GM19372 (cell line): ENCODE results near the gene GRAP2.
"Not testable (repeated sequence)": the region's sequence is repeated elsewhere in the genome, so short reads cannot be mapped to it uniquely, and the experiment has no call there.

Experiments
- ATAC-seq: cut with Tn5 transposase; IDR thresholded peaks from one replicate; pipeline ENCODE4 v1.9.1; 2021; ENCODE audit warnings: mild to moderate bottlenecking, low read depth, moderate library complexity; ENCODE audit not compliant: unreplicated experiment

Gene GRAP2

GRCh38 chr22:39900306-39901227 lies at the start of gene GRAP2:
TSS of gene GRAP2 (plus strand) at chr22:39901084. CDS start at chr22:39947107, 46,023 bp downstream.
- peak; percentile 52 for ATAC-seq

DNA sequence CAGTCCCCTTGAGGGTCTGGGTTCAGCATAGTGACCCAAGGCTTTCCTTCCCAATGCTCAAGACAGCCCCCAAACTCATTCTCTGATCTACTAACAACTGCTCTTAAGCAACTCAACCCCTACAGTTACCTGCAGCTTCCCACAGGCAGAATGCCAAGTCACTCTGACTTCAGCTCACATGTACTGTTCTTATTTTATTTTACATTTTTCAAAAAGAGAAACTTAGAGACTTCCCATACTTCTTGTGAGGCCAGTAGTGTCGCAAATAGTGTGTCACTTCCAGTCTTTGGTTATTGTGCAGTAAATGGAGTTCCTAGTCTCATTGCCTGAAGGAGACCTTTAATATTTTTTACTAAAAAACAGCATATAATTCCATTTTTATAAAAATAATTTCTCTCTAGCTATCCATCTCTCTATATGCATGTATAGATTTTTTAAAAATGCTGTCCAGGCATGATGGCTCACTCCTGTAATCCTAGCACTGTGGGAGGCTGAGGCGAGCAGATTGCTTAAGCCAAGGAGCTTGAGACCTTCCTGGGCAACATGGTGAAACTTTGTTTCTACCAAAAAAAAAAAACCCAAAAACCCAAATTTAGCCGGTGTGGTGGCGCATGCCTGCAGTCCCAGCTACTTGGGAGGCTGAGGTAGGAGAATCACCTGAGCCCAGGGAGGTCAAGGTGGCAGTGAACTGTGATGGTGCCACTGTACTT lies 49.1 kb upstream of the GRAP2 start:
- no peak for ATAC-seq

- ATAC-seq: no peak
Observed at GRCh38 chr22:39852799-39853198, 48.1 kb upstream of the GRAP2 start.

- no peak for ATAC-seq
Observed at GRCh38 chr22:39856588-39856987, 44.3 kb upstream of the GRAP2 start.

DNA sequence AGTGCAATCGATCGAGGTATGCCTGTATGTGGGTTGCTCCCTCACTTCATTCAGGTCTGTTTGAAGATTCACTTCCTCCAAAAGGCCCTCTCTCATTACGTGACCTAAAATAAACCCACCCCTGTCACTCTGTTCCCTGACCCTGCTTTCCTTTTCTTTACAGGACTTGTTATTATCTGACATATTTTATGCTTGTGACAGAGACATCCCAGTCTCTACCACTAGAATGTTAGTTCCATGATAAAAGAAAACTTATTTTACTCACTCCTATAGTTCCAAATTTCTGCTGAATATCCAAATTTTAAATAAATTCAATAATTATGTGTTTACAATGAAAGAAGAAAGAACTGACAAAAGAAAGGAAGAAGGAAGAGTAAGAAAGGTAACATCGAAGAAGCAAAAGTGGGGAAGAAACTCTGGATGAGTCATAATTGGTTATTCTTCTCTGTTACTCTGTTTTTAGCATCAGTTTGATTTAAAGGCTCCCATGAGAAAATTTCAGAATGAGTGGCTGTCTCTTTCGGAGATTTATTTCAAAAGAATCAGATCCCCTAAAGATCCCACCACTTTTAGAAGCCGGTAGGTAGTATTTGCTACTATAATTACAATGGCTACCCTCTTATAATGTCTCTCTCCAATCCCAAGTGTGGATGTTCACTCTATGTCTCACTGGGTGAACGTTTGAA lies 40.8 kb upstream of the GRAP2 start:
- ATAC-seq: no peak

DNA sequence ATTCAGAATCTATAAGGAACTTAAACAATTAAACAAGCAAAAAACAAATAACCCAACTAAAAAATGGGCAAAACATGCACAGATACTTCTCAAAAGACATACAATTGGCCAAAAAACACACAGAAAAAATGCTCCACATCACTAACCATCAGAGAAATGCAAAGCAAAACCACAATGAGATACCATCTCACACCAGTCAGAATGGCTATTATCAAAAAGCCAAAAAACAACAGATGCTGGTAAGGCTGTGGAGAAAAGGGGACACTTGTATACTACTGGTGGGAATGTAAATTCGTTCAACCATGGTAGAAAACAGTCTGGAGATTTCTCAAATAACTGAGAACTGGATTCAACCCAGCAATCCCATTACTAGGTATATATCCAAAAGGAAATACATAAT lies 32.1 kb upstream of the GRAP2 start:
- no peak for ATAC-seq

DNA sequence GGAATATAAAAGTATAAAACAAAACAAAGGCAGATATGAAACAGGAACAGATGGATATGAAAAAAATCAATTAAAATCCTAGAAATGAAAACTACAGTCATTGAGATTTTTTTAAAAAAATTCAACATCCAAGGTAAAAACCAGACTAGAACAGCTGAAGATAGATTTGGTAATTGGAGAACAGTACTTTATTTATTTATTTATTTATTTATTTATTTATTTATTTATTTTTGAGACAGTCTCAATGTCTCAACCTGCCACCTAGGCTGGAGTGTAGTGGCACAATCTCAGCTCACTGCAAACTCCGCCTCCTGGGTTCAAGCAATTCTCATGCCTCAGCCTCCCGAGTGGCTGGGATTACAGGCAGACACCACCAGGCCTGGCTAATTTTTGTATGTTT lies 31.1 kb upstream of the GRAP2 start:
- ATAC-seq: not testable (repeated sequence)

GRCh38 chr22:39871008-39871798 lies 29.7 kb upstream of the GRAP2 start:
- ATAC-seq: no peak

DNA sequence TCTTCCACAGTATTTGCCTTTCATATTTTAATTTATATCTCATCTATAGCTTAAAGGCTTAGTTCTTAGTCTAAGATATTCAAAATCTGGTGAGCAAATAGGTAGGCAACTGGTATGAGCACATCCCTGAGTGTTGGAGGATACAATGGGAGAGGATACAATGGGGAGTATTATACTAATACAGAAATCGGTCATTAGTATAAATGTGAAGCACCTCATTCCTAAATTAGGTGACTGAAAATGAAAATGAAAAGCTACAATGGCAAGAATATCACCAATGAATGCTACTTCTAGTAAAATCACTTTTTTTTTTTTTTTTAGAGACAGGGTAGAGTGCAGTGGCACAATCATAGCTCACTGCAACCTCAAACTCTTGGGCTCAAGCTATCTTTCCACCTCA lies 28.3 kb upstream of the GRAP2 start:
- ATAC-seq: no peak

DNA sequence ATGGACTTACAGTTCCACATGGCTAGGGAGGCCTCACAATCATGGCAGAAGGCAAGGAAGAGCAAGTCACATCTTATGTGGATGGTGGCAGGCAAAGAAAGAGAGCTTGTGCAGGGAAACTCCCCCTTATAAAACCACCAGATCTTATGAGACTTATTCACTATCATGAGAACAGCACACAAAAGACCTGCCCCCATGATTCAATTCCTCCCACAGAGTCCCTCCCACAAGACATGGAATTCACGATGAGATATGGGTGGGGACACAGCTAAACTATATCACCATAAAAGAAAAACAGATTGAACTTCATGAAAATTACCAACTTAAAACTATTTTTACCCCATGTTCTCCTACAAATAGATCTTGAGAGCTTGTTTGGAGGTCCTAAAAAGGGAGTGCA lies 26.9 kb upstream of the GRAP2 start:
- no peak for ATAC-seq

DNA sequence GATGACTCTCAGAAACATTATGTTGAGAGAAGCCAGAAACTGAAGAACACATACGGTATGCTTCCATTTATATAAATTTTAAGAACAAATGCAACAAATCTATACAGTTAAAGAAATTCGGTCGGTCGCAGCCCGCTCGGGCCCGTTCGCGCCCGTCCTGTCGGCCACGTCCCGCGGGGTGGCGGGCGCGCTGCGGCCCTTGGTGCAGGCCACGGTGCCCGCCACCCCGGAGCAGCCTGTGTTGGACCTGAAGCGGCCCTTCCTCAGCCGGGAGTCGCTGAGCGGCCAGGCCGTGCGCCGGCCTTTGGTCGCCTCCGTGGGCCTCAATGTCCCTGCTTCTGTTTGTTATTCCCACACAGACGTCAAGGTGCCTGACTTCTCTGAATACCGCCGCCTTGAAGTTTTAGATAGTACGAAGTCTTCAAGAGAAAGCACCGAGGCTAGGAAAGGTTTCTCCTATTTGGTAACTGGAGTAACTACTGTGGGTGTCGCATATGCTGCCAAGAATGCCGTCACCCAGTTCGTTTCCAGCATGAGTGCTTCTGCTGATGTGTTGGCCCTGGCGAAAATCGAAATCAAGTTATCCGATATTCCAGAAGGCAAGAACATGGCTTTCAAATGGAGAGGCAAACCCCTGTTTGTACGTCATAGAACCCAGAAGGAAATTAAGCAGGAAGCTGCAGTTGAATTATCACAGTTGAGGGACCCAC lies 25.6 kb upstream of the GRAP2 start:
- not testable (repeated sequence) for ATAC-seq

GRCh38 chr22:39877079-39877845 lies 23.6 kb upstream of the GRAP2 start:
- no peak for ATAC-seq

- ATAC-seq: no peak
Observed at GRCh38 chr22:39880722-39881121, 20.2 kb upstream of the GRAP2 start.

DNA sequence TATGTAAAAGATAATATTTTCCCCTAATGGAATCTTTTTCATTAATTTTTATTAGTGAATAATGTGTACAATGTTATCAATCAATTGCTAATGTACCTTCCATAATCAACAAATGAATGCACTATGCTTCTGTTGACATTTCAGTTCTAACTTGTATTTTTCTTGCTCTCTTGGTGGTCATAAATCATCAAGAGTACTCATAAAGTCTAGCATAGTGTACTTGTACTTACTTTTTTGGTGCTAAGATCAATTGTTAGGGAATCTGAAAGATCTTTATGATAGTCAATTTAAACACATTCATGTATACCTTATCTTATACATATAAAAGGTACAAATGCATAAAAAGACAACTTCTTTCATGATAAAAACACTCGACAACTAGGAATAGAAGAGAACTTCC lies 17.8 kb upstream of the GRAP2 start:
- ATAC-seq: no peak

DNA sequence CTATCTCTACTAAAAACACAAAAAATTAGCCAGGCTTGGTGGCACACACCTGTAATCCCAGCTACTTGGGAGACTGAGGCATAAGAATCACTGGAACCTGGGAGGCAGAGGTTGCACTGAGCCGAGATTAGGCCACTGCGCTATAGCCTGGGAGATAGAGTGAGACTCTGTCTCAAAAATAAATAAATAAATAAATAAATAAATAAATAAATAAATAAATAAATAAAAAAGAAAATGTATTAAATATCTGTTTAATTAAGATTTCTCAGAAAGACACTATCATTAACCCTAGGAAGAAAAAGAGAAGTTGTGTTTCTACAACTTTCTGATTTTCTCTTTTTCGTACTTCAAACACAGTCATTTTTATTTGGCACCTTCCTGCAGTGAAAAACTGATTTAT lies 11.0 kb upstream of the GRAP2 start:
- ATAC-seq: not testable (repeated sequence)

- no peak for ATAC-seq
Observed at GRCh38 chr22:39893526-39893925, 7.4 kb upstream of the GRAP2 start, which contains the start of gene ENTHD1. TSS of gene ENTHD1 (minus strand) at chr22:39893760. CDS start at chr22:39887748, 6,012 bp downstream.

GRCh38 chr22:39894554-39895092 lies 6.3 kb upstream of the GRAP2 start:
- no peak for ATAC-seq

DNA sequence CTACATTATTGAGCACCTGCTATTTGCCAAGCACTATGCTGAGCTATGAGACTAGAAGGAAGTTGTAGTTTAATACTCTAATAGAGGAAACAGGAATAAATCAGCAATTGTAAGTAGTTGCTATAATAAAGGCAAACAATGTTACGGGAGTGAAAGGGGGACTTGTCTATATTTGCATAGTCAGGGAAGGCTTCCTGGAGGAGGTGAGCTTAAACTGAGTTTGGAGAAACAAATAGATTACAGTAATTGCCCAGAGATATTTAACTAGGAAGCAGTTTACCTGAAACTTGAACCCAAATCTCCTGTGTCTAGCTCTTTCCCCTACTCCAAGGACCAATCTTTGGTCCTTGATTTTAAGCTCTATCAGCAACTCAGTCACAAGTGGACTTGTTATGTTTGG lies 5.2 kb upstream of the GRAP2 start:
- no peak for ATAC-seq
